ENCODE measurements around the gene CRYGS.

Gene CRYGS

GRCh38 chr3:186523022-186523421, 21.2 kb downstream of the CRYGS start:
- in situ Hi-C loops (cut with HindIII; ENCODE audit: low sequenced_read_pairs): no loop called here
- no peak for TF ChIP-seq CTCF (IDR thresholded peaks at IDR 0.05; ENCODE audit: low read depth, low read length)
- H3K4me3 ChIP-seq (ENCODE audit: low read depth, low read length): no peak overlapping the region
- DNase-seq (ENCODE audit: low read depth, low spot score): no peak

DNA sequence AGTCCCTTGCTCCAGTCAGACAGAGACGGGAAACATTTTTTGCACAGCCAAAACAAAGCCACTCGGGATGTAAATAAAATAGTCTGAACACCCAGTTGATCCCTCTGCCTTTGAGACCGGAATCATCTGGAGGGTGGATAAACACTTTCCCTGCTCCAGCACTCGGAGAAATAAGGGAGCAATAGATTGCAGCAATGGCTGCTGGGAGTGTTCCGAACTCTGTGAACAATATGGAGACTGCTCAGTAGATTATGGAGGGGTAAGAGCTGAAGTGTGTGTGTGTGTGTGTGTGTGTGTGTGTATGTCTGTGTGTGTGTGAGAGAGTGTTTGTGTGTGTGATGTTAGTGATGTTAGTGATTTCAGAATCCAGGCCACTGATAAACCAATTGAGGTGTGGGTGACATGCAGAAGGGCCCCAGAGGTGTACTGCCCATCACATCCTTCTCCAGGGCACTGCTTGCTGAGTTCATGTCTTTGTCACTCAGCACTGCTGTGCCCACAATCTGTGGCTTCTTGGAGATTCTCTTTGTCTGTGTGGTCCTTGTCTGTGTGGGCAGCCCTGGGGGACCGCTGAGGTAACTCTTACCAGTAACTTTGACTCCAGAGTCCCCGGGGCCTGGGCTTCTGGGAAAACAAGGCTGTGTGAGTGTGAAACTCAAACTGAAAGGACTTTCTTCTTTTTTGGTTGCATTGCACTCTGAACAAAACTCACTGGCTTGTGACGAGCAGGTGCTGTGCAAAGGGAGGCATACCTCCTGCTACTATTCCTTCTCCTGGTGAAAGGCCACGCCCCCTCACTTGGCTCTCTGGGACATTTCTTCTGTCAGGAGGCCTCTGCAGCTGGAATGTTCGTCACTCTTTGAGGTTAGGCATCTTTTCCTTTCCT, 23.0 kb downstream of the CRYGS start:
- no peak for TF ChIP-seq CTCF (IDR thresholded peaks at IDR 0.05; ENCODE audit: low read depth, low read length)
- in situ Hi-C loops (cut with HindIII; ENCODE audit: low sequenced_read_pairs): no loop called here
- DNase-seq (ENCODE audit: low read depth, low spot score): no peak
- H3K4me3 ChIP-seq (ENCODE audit: low read depth, low read length): no peak overlapping the region

DNA sequence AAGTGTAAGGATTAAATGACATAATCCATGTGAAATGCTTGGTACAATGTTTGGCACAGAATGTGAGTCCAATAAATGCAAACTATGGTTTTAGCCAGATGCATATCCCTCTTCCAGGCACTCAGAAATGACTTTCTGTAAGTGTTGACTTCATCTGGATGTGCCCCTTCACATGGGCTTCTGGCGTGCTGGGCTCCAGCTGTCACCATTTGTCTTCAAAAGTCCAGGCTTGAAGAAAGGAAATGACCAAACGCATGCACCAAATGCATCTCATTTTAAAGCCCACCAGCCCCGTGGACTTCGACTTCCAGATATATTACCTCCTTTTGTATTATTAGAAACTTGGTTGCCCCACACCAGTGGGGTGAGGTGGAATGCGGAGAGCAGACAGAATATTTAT, 23.7 kb downstream of the CRYGS start:
- TF ChIP-seq CTCF (IDR thresholded peaks at IDR 0.05; ENCODE audit: low read depth, low read length): no peak
- no peak overlapping the region for H3K4me3 ChIP-seq (ENCODE audit: low read depth, low read length)
- no peak for DNase-seq (ENCODE audit: low read depth, low spot score)
- in situ Hi-C loops (cut with HindIII; ENCODE audit: low sequenced_read_pairs): no loop called here

GRCh38 chr3:186519021-186519658, 25.0 kb downstream of the CRYGS start:
- in situ Hi-C loops (cut with HindIII; ENCODE audit: low sequenced_read_pairs): no loop called here
- no peak for TF ChIP-seq CTCF (IDR thresholded peaks at IDR 0.05; ENCODE audit: low read depth, low read length)
- DNase-seq (ENCODE audit: low read depth, low spot score): no peak
- no peak overlapping the region for H3K4me3 ChIP-seq (ENCODE audit: low read depth, low read length)

DNA sequence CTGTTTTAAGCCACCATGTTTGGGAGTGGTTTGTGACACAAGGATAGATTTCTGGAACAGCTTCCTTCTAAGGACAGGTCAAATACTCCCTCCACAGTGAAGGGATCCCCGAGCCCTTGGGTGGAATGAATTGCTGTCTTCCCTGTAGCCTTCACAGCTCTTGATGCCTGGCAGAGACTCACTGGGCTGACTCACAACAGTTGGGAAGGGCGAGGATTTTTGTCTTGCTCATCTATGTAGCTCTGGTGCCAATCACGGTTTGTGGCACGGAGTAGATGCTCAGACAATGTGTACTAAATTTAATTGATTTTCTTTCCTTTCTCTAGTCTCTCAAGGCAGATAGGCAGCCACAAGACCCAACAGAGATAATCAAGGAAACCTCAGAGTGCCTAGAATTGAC, 27.0 kb downstream of the CRYGS start:
- in situ Hi-C loops (cut with HindIII; ENCODE audit: low sequenced_read_pairs): no loop called here
- H3K4me3 ChIP-seq (ENCODE audit: low read depth, low read length): no peak overlapping the region
- TF ChIP-seq CTCF (IDR thresholded peaks at IDR 0.05; ENCODE audit: low read depth, low read length): no peak
- no peak for DNase-seq (ENCODE audit: low read depth, low spot score)

GRCh38 chr3:186516646-186517045, 27.5 kb downstream of the CRYGS start:
- TF ChIP-seq CTCF (IDR thresholded peaks at IDR 0.05; ENCODE audit: low read depth, low read length): no peak
- in situ Hi-C loops (cut with HindIII; ENCODE audit: low sequenced_read_pairs): no loop called here
- H3K4me3 ChIP-seq (ENCODE audit: low read depth, low read length): no peak overlapping the region

More at GRCh38 chr3:186516646-186517045, 27.5 kb downstream of the CRYGS start:
- no peak for DNase-seq (ENCODE audit: low read depth, low spot score)

Data from astrocyte of the spinal cord (primary cell).